ENCODE results near the gene SLC6A17. TPM values are rescaled to one million over a fixed set of nuclear protein-coding genes. Genes with fewer than 3 reads are reported as not detected.

SLC6A17 gene
- total and polyA plus RNA-seq, 12 donors, result 0.04 to 6.9 (median 1.4) TPM; not detected in 1

DNA sequence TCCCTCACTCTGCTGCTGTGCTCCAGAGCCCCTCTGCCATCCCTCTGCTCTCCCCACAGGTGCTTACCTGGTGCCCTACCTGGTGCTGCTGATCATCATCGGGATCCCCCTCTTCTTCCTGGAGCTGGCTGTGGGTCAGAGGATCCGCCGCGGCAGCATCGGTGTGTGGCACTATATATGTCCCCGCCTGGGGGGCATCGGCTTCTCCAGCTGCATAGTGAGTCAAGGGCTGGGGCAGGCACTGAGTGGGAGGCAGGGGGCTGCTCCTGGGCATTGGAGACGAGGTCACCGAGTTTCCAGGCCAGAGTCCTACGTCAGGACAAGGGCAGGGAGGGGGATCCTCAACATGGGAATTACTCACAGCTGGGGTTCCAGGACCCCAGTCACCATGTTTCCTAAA, 21.7 kb downstream of the SLC6A17 start:
- Histone ChIP-seq H3K27me3 (peaks cover 17% of the 10 kb centered on the region), H3K4me3 (no peak overlapping the region), H3K27ac (no peak overlapping the region), H3K36me3 (replicated peaks in 1 of 2) (no peaks in the 10 kb centered on the region), H3K4me1 (replicated peaks in 1 of 2) (no peaks in the 10 kb centered on the region), H3K9me3 (replicated peaks in 1 of 3) (no peaks in the 10 kb centered on the region)
- no peak for TF ChIP-seq POLR2A (IDR thresholded peaks at IDR 0.05)
- TF ChIP-seq, protein P1, sequence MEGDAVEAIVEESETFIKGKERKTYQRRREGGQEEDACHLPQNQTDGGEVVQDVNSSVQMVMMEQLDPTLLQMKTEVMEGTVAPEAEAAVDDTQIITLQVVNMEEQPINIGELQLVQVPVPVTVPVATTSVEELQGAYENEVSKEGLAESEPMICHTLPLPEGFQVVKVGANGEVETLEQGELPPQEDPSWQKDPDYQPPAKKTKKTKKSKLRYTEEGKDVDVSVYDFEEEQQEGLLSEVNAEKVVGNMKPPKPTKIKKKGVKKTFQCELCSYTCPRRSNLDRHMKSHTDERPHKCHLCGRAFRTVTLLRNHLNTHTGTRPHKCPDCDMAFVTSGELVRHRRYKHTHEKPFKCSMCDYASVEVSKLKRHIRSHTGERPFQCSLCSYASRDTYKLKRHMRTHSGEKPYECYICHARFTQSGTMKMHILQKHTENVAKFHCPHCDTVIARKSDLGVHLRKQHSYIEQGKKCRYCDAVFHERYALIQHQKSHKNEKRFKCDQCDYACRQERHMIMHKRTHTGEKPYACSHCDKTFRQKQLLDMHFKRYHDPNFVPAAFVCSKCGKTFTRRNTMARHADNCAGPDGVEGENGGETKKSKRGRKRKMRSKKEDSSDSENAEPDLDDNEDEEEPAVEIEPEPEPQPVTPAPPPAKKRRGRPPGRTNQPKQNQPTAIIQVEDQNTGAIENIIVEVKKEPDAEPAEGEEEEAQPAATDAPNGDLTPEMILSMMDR (IDR thresholded peaks at IDR 0.05), result no peak
- no peak for DNase-seq
- 77 to 87% (median 82%) methylated on average over 5 to 10 of the region's 10 CpGs for WGBS, 4 donors
- intact Hi-C loops (cut with DNase I), result no loop called here

GRCh38 chr1:110173466-110174105, 23.3 kb downstream of the SLC6A17 start:
- DNase-seq, result no peak
- Histone ChIP-seq H3K4me1 (replicated peaks in 1 of 2) (no peaks in the 10 kb centered on the region), H3K9me3 (replicated peaks in 1 of 3) (no peaks in the 10 kb centered on the region), H3K27ac (no peak overlapping the region), H3K4me3 (no peak overlapping the region), H3K27me3 (peaks cover 17% of the 10 kb centered on the region), H3K36me3 (replicated peaks in 1 of 2) (no peaks in the 10 kb centered on the region)
- 69 to 80% (median 74%) methylated on average over 15 of the region's 15 CpGs for WGBS, 4 donors
- intact Hi-C loops (cut with DNase I), result no loop called here
- TF ChIP-seq POLR2A (IDR thresholded peaks at IDR 0.05), result no peak
- TF ChIP-seq, protein P1 (IDR thresholded peaks at IDR 0.05), result no peak

GRCh38 chr1:110174961-110175360, 24.7 kb downstream of the SLC6A17 start:
- DNase-seq, result no peak
- WGBS, 4 donors, result 45 to 68% (median 65%) methylated on average over 2 of the region's 2 CpGs
- H3K27ac ChIP-seq, result no peak overlapping the region
- H3K9me3 ChIP-seq (replicated peaks in 1 of 3), result no peaks in the 10 kb centered on the region
- no peaks in the 10 kb centered on the region for H3K36me3 ChIP-seq (replicated peaks in 1 of 2)
- H3K4me1 ChIP-seq (replicated peaks in 1 of 2), result no peaks in the 10 kb centered on the region
- intact Hi-C loops (cut with DNase I), result no loop called here
- TF ChIP-seq POLR2A (IDR thresholded peaks at IDR 0.05), result no peak
- TF ChIP-seq, protein P1 (IDR thresholded peaks at IDR 0.05), result no peak
- H3K27me3 ChIP-seq, result peaks cover 17% of the 10 kb centered on the region
- no peak overlapping the region for H3K4me3 ChIP-seq

DNA sequence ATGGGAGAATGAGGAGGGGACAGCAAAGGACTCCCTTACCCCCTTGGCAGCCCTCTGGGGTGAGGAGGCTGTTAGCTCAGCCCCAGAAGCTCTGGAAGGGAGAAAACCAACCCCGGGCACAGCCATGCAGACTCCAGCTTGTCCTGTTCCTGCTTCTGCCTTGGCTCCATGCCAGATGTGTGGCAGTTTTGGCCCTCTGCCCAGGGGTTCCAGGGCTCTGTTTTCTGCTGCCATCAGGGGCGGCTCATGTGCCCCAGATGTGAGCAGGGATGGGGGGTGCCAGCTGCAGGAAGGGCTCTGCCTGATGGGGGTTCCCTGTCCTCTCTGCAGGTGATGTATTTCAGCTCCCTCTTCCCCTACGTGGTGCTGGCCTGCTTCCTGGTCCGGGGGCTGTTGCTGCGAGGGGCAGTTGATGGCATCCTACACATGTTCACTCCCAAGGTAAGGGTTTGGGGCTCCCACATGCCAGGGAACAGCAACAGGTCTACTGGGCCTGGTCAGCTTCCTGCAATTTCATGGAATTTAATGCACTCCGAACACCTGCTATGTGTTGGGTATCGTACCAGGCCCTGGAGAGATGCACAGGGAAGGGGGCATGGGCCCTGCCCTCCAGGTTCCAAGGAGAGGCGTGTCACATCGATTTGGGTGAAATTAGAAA, 26.1 kb downstream of the SLC6A17 start:
- H3K4me1 ChIP-seq (replicated peaks in 1 of 2), result no peaks in the 10 kb centered on the region
- no peak overlapping the region for H3K4me3 ChIP-seq
- DNase-seq, result peak; percentile 40 to 90 (median 63)
- intact Hi-C loops (cut with DNase I), result no loop called here
- TF ChIP-seq POLR2A (IDR thresholded peaks at IDR 0.05), result no peak
- TF ChIP-seq, protein P1 (IDR thresholded peaks at IDR 0.05), result no peak
- no peaks in the 10 kb centered on the region for H3K9me3 ChIP-seq (replicated peaks in 1 of 3)
- H3K36me3 ChIP-seq (replicated peaks in 1 of 2), result no peaks in the 10 kb centered on the region
- no peak overlapping the region for H3K27ac ChIP-seq
- H3K27me3 ChIP-seq, result peaks cover 17% of the 10 kb centered on the region
- 40 to 65% (median 49%) methylated on average over 6 to 9 of the region's 9 CpGs for WGBS, 4 donors

Measured in adrenal gland (tissue), 12 donors.